ENCODE measurements around the gene POM121C. TPM values are rescaled to one million over a fixed set of nuclear protein-coding genes. Genes with fewer than 3 reads are reported as not detected.
A peak's percentile ranks its signal among the peaks of the same experiment; 100 is the strongest.
"Not testable (repeated sequence)": the region's sequence is repeated elsewhere in the genome, so short reads cannot be mapped to it uniquely, and the experiment has no call there.

The POM121C gene
- total RNA-seq, 2 donors from 2014 or later: 16.6 to 23.4 TPM

DNA sequence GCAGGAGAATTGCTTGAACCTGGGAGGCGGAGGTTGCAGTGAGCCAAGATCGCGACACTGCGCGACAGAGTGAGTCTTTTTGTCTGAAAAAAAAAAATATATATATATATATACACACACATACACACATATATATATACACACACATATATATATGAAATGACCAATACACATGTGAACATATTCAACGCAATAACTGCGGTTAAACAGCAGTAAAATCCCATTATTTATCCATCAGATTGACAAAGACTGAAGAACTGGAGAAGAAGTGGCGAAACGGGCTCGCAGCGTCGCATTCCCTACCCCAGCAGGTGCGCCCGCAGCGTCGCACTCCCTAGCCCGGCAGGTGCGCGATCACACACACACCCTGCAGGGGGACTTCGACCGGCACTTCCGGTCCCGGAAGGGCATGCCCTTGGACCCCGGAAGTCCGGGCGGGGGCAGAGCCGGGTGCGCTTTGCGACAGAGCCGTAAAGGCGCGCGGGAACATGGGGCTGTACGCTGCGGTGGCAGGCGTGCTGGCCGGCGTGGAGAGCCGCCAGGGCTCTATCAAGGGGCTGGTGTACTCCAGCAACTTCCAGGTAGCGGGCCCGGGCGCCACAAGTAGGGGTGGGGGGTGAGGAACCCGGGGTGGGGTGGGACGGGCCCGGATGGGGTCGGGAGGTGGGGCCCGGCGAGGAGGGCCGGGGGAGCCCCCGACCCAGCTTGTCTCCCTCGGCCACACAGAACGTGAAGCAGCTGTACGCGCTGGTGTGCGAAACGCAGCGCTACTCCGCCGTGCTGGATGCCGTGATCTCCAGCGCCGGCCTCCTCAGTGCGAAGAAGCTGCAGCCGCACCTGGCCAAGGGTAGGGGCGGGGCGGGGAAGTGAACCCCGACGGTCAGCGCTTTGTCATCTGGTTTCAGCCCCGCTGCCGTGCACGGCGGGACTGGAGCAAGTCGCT is 75.9 kb downstream of the POM121C start:
- DNase-seq; intact Hi-C loops (cut with DNase I): not testable (repeated sequence)
- peak; percentile 98 for ATAC-seq

DNA sequence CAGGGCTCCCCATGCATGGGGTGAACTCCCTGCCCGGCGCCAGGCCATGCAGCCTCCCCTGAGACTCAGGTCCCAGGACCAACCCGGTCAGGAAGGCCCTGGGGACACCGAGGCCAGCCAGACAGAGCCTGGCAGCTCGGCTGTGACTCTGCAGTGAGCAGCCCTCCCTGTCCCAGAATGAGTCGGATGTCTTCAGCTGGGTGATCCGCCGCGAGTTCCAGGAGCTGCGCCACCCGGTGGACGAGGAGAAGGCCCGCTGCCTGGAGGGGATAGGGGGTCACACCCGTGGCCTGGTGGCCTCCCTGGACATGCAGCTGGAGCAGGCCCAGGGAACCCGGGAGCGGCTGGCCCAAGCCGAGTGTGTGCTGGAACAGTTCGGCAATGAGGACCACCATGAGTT is 81.4 kb downstream of the POM121C start:
- H3K27ac ChIP-seq; H3K4me1 ChIP-seq; ATAC-seq; DNase-seq; intact Hi-C loops (cut with DNase I); H3K36me3 ChIP-seq (replicated peaks in 1 of 2; ENCODE audit: insufficient read depth in 1 of 2, low read depth in 2 of 2); H3K4me3 ChIP-seq; H3K27me3 ChIP-seq; H3K9me3 ChIP-seq: not testable (repeated sequence)
- WGBS, 2 donors: no CpG with 5 or more reads among the region's 18 CpGs

More for the DNA sequence above, 75.9 kb downstream of the POM121C start:
- peak in 2 of 3 donors; percentile 14 to 17 for TF ChIP-seq POLR2A (IDR thresholded peaks at IDR 0.05)
- H3K4me3 ChIP-seq; H3K27me3 ChIP-seq; H3K9me3 ChIP-seq; H3K36me3 ChIP-seq (replicated peaks in 1 of 2; ENCODE audit: insufficient read depth in 1 of 2, low read depth in 2 of 2); H3K4me1 ChIP-seq; H3K27ac ChIP-seq: not testable (repeated sequence)
- 0% methylated on average over 1 to 2 of the region's 74 CpGs for WGBS, 2 donors

DNA sequence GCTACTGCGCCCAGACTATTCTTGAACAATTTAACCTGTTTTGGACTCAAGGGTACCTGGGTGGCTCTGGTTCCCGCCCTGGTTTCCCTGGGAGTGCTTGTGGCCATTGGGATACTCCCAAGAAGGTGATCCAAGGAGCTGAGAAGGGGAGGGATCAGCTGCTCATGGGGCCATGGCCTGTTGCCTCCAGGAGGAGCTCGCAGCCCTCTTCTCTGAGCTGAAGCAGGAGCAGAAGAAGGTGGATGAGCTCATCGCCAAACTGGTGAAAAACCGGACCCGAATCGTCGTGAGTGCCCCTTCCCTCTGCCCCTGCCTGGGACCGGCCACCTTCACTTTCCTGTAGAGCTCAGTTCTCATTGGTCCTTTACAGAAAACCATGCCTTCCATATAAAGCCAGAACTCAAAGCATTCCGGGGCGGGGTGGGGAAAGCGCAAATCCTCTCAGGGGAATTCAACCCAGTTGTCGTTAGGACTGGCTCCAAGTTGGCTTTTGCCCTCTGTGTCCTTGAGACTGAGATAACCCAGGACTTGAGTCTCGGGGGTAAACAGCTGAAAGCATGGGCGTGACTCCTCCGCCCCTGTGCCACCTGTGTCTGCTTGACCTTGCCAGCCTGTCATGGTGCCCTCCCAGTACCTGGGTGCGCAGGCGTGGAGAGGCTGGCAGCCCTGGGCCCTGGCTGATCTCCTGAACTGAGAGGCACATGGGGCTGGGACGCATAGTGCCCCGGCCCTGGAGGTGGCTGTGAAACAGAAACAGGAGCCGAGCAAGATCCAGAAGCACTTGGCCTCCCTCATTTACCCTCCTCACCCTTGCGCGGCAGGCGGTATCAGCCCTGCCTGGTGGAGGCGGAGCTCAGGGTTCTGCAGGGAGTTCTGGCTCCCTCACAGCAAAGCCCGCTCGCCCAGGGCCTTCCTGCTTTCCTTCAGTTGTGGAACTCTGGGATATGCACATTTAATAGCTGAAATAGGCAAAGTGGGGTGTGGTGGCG is 82.3 kb downstream of the POM121C start:
- intact Hi-C loops (cut with DNase I); H3K4me1 ChIP-seq; H3K27ac ChIP-seq; H3K9me3 ChIP-seq; H3K4me3 ChIP-seq; H3K27me3 ChIP-seq; H3K36me3 ChIP-seq (replicated peaks in 1 of 2; ENCODE audit: insufficient read depth in 1 of 2, low read depth in 2 of 2); DNase-seq: not testable (repeated sequence)
- ATAC-seq: peak; percentile 92
- no CpG with 5 or more reads among the region's 28 CpGs for WGBS, 2 donors

DNA sequence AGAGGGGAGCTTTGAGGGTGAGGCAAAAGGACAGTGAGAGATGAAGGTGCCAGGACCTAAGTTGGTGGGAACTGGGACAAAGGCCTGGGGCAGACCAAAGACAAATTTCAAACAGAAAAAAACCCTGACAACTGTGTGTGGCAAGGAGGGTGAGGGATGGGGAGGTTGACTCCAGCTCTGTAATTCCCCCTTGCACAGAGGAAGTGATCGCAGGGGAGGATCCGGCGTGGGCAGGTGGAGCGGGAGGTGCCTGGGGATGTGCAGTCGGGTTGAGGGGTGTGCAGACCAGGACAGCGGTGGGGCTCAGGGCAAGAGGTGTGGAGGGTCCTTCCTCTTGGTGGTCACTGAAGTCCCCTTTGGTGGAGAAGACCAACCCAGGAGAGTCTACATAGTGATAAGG is 85.5 kb downstream of the POM121C start:
- H3K9me3 ChIP-seq; H3K4me1 ChIP-seq; DNase-seq; ATAC-seq; H3K27ac ChIP-seq; H3K36me3 ChIP-seq (replicated peaks in 1 of 2; ENCODE audit: insufficient read depth in 1 of 2, low read depth in 2 of 2); H3K27me3 ChIP-seq; H3K4me3 ChIP-seq; intact Hi-C loops (cut with DNase I): not testable (repeated sequence)
- no CpG with 5 or more reads among the region's 6 CpGs for WGBS, 2 donors

DNA sequence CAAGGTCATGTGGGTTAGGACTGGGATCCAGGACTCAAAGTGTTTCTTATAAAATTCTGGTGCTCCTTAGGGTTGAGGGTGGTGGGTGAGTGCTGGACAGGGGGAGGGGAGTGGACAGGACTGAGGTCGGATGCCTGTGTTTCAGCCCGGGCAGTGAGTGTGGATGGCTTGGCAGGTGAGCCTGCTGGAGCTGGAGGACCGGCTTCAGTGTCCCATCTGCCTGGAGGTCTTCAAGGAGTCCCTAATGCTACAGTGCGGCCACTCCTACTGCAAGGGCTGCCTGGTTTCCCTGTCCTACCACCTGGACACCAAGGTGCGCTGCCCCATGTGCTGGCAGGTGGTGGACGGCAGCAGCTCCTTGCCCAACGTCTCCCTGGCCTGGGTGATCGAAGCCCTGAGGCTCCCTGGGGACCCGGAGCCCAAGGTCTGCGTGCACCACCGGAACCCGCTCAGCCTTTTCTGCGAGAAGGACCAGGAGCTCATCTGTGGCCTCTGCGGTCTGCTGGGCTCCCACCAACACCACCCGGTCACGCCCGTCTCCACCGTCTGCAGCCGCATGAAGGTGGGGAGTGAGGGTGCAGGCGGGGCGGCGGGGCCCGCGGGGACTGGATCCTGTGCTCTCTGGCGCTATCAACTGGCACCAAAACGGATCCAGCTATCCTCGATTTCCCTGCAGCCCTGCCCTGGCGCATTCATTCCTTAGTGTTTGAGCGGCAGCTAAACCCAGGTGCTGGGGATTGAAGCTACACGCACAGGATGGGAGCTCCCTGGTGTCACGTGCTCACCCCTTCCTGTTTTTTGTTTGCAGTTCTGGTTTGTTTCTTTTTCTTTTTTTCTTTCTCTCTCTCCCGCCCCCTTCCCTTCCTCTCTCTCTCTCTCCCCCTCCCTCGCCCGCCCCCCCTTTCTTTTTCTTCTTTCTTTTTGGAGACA is 87.1 kb downstream of the POM121C start:
- H3K4me1 ChIP-seq; H3K36me3 ChIP-seq (replicated peaks in 1 of 2; ENCODE audit: insufficient read depth in 1 of 2, low read depth in 2 of 2); H3K9me3 ChIP-seq; H3K27ac ChIP-seq; H3K4me3 ChIP-seq; intact Hi-C loops (cut with DNase I); DNase-seq; H3K27me3 ChIP-seq: not testable (repeated sequence)
- WGBS, 2 donors: 83% methylated on average over 2 of the region's 34 CpGs; no CpG with 5 or more reads in 1 of the 2 donors
- ATAC-seq: peak; percentile 4

DNA sequence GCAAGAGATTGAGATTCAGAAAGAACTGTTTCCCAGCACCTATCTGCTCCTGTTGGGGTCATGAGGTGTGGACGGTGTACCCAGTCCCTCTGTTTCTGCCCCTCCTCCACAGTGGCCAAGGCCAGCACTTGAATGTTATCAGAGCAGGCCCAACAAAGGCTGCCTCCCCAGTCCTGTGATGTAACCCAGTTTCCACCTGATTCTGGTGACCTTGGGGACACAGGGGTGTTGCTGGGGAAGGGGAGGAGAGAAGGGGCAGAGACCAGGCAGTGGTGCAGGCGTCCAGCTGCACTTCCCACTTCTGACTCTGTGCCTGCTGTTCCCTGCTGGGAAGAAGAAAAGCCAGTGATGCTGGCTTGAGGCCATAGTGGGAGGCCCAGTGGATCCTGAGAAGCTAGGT is 88.2 kb downstream of the POM121C start:
- H3K27ac ChIP-seq; DNase-seq; intact Hi-C loops (cut with DNase I); H3K27me3 ChIP-seq; H3K9me3 ChIP-seq; H3K4me1 ChIP-seq; H3K36me3 ChIP-seq (replicated peaks in 1 of 2; ENCODE audit: insufficient read depth in 1 of 2, low read depth in 2 of 2); H3K4me3 ChIP-seq: not testable (repeated sequence)
- ATAC-seq: peak; percentile 89
- no CpG with 5 or more reads among the region's 2 CpGs for WGBS, 2 donors

DNA sequence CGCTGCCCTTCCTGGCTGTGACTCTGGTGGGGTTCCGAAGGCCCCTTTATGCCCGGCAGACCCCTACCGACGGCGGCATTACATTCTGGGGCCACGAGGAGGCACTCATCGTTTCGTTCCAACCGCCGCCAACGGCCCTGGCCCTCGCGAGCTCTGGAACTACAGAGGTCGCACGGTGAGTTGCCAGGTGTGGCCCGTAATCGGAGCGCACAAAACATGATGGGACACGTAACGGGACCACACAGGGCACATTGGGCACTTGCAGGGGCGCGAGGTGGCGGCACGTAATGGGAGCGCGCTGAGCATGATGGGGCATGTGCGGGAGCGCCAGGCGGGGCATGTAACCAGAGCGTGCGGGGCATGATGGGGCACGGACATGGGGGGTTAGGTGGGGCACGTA is 90.8 kb downstream of the POM121C start, which contains the start of gene TRIM73:
TRIM73 (plus strand) TSS at position 301 of the 400 bp plus-strand sequence. CDS start 3,305 bp downstream, outside the sequence.
- intact Hi-C loops (cut with DNase I); H3K36me3 ChIP-seq (replicated peaks in 1 of 2; ENCODE audit: insufficient read depth in 1 of 2, low read depth in 2 of 2); H3K9me3 ChIP-seq; H3K27me3 ChIP-seq; H3K4me1 ChIP-seq; H3K27ac ChIP-seq; DNase-seq; H3K4me3 ChIP-seq; ATAC-seq: not testable (repeated sequence)
- 38% methylated on average over 13 of the region's 34 CpGs; no CpG with 5 or more reads in 1 of the 2 donors for WGBS, 2 donors

DNA sequence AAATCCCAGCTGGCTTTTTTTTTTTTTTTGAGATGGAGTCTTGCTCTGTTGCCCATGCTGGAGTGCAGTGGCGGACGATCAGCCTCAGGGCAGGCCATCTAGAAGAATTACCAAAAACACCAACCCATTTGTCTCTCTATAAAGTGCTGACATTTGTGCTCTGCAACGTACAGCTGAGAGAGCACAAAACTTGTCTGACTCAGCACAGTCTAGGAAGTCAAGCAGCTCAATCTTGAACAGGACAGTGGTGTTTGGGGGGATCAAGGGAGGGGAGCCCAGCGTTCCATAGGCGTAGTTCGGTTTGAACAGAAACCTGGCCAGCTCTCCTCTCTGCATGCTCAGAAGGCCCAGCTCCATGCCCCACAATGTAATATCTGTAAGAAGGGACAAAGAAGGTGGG is 92.9 kb downstream of the POM121C start:
- H3K27me3 ChIP-seq; intact Hi-C loops (cut with DNase I); H3K36me3 ChIP-seq (replicated peaks in 1 of 2; ENCODE audit: insufficient read depth in 1 of 2, low read depth in 2 of 2); H3K4me1 ChIP-seq; H3K4me3 ChIP-seq; H3K27ac ChIP-seq; H3K9me3 ChIP-seq; ATAC-seq; DNase-seq: not testable (repeated sequence)
- WGBS, 2 donors: no CpG with 5 or more reads among the region's 6 CpGs

DNA sequence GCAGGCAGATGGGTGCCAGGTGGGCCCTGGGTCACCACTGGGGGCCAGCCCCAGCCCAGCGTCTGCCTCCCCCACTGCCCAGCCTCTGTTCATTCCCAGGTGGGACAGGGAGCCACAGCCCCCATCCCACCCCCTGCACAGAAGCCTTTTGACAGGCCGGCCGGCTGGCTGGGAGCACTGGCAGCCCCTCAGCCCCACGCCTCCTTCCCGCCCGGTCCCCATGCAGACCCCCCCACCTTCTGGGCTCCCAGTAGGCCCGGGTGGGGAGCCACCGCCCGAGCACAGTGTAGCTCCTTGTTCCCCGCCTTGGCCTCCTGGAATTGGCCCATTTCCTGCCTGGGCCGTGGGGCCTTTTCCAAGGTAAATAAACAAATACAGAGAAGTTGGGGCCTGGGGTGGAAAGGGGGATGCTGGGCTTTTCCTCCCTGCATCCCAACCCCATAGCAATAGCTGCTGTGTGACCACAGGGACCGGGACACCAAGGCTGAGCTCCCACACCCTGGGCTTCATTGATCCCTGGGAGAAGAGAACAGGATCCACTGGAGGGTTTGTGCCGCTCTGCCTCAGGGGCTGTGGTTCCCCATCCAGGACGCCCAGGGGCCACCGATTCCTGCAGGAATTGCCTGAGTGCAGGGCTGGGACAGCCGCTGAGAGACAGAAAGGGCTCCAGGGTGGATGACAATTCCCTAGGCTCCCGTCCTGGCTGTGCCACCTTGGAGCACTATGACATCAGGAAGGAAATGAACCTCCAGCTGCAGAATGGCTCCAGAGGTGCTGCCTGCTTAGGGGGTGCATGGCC is 111.4 kb downstream of the POM121C start:
- DNase-seq; H3K27ac ChIP-seq; H3K4me1 ChIP-seq; H3K4me3 ChIP-seq; intact Hi-C loops (cut with DNase I); H3K27me3 ChIP-seq; H3K9me3 ChIP-seq; H3K36me3 ChIP-seq (replicated peaks in 1 of 2; ENCODE audit: insufficient read depth in 1 of 2, low read depth in 2 of 2): not testable (repeated sequence)
- peak; percentile 69 for ATAC-seq
- WGBS, 2 donors: no CpG with 5 or more reads among the region's 17 CpGs

DNA sequence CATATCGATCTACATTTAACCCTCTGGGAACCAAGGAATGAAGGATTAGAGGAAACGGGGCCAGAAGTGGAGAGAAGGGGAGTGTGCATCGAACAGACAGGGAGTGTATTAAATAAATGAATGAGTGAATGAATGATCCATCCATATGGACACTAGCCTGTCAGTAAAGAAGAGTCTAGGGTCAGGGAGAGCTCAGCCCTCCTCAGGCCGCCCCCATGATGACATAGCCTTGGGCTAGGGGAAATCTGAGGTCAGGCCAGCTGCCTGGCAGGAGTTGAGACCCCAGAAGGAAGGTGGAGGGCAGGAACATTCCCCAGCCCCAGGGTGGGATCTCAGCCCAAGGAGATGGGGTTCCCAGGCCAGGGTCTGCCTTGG is 112.0 kb downstream of the POM121C start:
- DNase-seq; H3K27ac ChIP-seq; H3K4me3 ChIP-seq; H3K27me3 ChIP-seq; H3K4me1 ChIP-seq; H3K9me3 ChIP-seq; intact Hi-C loops (cut with DNase I); H3K36me3 ChIP-seq (replicated peaks in 1 of 2; ENCODE audit: insufficient read depth in 1 of 2, low read depth in 2 of 2): not testable (repeated sequence)
- ATAC-seq: peak; percentile 27
- no CpG with 5 or more reads among the region's 4 CpGs for WGBS, 2 donors

All from body of pancreas (tissue), 4 donors.